Raji (cell line): ENCODE measurements around the gene MED23.

ENCODE experiments used
- POLR2A ChIP-seq: IDR thresholded peaks from 2 replicates; pipeline ENCODE4 v1.6.1; 2011; ENCODE audit warnings: low read depth, low read length, control low read depth; ENCODE audit not compliant: insufficient read depth

MED23 gene

GRCh38 chr6:131613296-131613925 lies 14.6 kb downstream of the MED23 start:
- TF ChIP-seq POLR2A: no peak

GRCh38 chr6:131602781-131603312 lies 25.2 kb downstream of the MED23 start:
- no peak for TF ChIP-seq POLR2A

DNA sequence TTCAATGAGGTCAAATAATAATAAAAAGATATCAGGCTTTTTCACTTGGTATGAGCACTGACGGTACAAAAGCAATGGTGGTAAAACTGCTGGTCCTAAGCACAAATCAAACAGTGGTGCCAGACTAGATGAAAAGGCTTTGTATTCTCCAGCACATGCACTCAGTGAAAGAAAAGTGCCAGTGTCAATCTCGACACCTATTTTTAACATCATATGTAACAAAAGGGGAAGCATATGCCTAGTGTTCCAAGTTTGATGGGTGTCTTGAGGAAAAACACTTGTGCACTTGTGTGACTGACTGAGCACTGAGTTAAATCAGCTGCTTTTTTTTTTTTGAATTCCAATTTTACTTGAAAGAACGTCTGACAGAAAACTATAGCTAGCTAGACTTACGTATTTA lies 27.3 kb downstream of the MED23 start:
- TF ChIP-seq POLR2A: no peak

- TF ChIP-seq POLR2A: no peak
Measured at GRCh38 chr6:131597446-131597845, 30.6 kb downstream of the MED23 start.

GRCh38 chr6:131594074-131594473 lies 34.0 kb downstream of the MED23 start:
- TF ChIP-seq POLR2A: no peak

GRCh38 chr6:131592935-131593334 lies 35.1 kb downstream of the MED23 start:
- no peak for TF ChIP-seq POLR2A

DNA sequence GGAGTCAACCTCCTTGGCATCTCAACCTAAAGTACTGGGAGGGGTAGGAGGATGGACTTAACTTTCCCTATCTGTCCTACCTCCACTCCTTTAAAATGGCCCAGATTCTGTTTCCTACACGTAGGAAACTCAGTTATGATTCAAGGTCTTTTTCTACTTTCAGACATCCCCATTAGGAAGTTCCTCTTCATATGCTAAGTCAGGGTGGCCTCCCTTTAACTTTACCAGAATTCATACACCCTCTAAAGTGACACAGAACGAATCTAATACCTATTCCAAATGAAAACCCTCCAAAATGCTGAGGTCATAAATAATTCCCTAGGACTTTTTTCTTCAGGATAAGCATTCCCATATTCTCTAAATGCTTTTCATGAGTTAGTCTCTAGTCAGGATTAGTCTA lies 39.4 kb downstream of the MED23 start:
- TF ChIP-seq POLR2A: no peak

DNA sequence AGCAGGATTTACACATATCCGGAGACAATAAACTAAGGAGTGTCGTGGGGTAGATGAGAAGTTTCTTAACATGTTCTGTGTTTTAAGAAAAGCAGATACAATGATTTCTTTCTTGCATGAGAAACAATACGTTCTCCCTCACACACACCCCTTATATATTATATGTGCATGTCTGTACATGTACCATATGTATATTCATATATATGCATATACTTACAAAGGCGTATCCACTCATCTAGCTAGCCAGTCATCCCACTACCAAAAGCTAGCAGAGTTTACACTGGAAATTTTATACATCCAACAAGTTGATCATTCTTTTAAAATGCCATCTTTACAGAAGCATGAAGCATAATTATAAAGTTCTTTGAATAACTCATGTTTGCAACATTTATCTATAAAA lies 40.1 kb downstream of the MED23 start:
- no peak for TF ChIP-seq POLR2A

DNA sequence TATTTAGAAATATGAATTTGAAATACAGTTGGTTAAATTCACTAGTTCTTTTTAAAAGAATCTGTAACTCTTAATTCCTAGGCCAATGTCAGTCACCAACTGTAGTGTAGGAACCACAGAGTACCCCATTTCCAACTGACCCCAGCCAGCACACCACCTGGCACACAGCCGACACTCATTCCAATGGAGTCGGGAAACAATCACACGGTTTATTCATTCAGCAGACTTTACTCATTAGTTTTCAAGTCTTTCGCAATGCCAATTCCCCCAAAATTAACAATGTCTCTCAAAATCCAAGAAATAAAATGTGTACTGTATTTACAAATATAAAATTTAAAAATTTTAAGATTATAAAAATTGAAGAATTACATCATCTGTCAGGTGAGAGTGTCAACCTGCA lies 41.5 kb downstream of the MED23 start:
- no peak for TF ChIP-seq POLR2A

DNA sequence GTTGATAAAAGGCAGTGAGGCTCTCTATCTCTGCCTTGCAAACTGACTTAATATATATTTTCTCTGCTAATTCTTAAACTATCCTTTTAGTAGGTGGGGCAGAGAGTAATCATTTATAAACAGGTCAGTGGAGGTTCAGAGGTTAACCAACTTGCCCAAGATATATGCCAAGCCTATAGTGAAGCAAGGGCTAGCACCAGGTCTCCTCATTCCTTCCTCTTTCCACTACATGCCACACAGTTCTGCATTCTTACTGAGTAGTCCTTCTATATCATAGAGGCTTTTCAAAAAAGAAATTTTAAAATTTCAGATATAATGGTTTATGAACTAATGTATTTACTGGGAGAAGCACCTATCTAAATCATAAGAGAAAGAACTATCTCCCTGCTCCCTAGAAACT lies 46.5 kb downstream of the MED23 start:
- no peak for TF ChIP-seq POLR2A

DNA sequence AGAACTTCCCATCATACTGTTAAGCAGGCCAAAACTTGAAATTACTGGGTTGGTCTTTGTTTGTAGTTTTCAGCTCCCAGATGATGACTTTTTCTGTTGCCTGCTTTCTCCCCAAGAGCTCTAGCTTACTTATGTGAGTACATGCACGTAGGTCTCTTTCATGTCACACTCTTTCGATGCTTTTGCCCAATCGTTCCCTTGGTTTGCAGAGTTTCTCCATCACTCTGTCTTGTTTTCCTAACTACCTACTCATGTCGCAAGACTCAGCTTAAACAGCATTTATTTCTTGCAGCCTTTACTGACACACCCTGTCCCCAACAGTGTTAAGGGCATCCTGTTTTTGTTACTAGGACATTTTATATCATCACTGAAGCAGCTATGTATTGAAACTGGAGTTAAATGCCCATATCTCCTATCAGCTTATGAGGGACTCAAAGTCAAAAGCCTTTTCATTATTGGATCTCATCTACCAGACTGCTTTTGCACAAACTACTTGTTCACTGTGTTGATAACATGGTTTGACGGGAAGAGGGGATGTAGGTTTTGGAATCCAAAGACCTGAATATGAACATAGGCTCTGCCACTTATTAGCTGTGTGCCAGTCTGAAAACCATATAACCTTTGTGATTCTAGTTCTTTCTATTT lies 52.1 kb downstream of the MED23 start:
- TF ChIP-seq POLR2A: no peak

DNA sequence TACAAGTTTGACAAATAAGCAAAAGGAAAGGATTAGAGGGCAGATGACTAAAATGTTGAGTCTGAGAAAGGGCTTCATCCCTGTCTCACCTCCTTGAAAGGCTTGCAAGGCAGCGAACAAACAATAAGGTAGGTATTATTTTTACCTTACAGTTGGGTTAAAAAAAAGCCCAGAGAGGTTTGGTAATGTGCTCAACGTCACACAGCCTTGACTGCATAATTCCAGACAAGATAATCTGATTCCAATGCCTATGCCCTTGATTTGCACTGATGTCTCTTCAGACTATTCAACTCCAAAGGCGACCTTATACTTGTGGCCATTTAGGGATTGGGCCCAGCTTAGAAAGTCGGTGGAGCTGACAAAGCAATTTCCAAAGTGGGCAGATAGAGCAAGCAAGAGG lies 53.4 kb downstream of the MED23 start:
- TF ChIP-seq POLR2A: no peak

DNA sequence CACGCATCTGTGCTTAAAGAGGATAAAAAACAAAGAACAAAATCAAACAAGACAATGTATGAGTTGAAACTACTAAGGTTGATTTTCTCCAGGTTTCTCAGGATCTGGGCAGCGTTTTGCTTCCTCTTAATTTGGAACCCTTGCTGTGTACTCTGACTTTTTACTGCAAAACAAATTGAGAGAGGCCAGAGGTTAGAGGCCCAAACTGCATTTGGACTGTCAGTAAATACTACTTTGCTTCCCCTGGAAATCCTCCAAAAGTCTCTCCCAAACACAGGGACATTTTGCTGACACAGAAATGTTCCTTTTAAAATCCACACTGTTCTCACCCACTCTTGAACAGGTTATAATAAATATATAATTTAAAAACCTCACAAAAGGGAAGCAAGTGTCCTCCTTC lies 53.9 kb downstream of the MED23 start:
- no peak for TF ChIP-seq POLR2A

DNA sequence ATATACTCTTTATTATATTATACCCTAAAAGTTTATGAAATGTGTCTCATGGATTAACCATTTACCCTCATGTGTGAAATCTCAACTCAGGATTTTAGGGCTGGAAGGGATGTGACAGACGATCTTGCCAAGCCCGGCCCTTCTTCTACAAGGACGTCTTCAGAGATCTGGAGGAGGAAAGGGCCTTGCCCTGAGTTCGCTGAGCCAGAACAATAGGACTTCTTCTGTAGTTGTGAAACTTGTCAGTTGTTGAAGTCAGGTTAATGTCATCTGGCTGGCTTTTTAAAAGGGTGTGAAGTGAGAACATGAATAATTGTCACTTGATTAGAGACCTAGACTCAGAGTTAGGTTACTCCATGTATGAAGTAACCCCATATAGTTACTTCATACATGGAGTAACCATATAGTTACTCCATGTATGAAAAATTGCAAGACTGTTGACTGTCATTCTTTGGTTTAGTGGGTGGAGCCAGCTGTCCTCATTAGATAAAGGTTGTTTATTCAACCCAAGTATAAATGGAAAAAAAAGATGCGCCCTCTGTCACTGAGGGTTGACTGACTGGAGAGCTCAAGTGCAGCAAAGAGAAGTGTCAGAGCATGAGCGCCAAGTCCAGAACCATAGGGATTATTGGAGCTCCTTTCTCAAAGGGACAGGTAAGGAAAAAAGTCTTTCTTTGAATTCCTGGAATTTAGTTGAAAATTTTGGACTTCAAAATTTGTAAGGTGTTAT lies 55.2 kb downstream of the MED23 start, which contains the start of gene ARG1:
Gene ARG1 (plus strand): TSS at position 541 of the 730 bp plus-strand sequence. CDS start 57 bp downstream, at position 598.
- no peak for TF ChIP-seq POLR2A

DNA sequence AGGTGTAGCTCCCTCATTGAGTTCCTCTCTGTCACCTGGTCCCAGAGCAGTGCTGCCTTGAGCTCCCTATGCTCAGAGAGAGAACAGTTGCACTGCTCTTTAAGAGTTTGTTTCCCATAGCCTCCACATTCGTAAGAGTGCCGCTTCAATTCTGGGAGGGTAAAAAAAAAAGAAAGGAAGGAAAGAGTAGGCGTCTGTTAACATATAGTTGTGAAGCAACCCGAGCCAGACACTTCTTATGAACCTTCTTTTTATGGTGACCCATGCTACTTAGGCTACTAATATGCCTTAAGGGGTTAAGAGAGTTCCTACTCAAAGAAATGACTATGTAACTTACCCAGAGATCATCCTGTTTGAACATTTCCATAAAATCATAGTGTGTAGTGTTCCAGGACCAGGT lies 59.3 kb downstream of the MED23 start:
- TF ChIP-seq POLR2A: no peak

DNA sequence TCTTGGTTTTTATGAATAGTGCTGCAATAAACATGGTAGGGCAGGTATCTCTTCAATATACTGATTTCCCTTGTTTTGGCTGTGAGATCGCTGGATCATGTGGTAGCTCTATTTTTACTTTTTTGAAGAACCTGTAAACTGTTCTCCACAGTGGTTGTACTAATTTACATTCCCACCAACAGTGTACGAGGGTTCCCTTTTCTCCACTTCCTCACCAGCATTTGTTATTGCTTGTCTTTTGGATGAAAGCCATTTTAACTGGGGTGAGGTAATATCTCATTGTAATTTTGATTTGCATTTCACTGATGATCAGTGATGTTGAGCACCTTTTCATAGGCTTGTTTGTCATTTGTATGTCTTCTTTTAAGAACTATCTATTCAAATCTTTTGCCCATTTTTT lies 63.0 kb downstream of the MED23 start:
- TF ChIP-seq POLR2A: no peak

- TF ChIP-seq POLR2A: no peak
Measured at GRCh38 chr6:131561925-131562707, 65.9 kb downstream of the MED23 start.
